ENCODE measurements around the gene SYNGR1.

SYNGR1 gene

GRCh38 chr22:39423976-39424375 is 74.2 kb downstream of the SYNGR1 start:
- H3K4me3 ChIP-seq (ENCODE audit: low read depth, low read length): no peak overlapping the region
- DNase-seq (ENCODE audit: low read depth): no peak
- no peak for TF ChIP-seq CTCF (IDR thresholded peaks at IDR 0.05; ENCODE audit: control insufficient read depth, extremely low read depth, insufficient read depth)

- no peak overlapping the region for H3K4me3 ChIP-seq (ENCODE audit: low read depth, low read length)
- no peak for TF ChIP-seq CTCF (IDR thresholded peaks at IDR 0.05; ENCODE audit: control insufficient read depth, extremely low read depth, insufficient read depth)
- no peak for DNase-seq (ENCODE audit: low read depth)
Measured at GRCh38 chr22:39426380-39427043, 76.7 kb downstream of the SYNGR1 start.

- no peak for TF ChIP-seq CTCF (IDR thresholded peaks at IDR 0.05; ENCODE audit: control insufficient read depth, extremely low read depth, insufficient read depth)
- no peak overlapping the region for H3K4me3 ChIP-seq (ENCODE audit: low read depth, low read length)
- DNase-seq (ENCODE audit: low read depth): no peak
Measured at GRCh38 chr22:39427751-39428596, 78.2 kb downstream of the SYNGR1 start.

GRCh38 chr22:39428597-39429071 is 78.8 kb downstream of the SYNGR1 start:
- H3K4me3 ChIP-seq (ENCODE audit: low read depth, low read length): no peak overlapping the region
- TF ChIP-seq CTCF (IDR thresholded peaks at IDR 0.05; ENCODE audit: control insufficient read depth, extremely low read depth, insufficient read depth): no peak
- no peak for DNase-seq (ENCODE audit: low read depth)

GRCh38 chr22:39429186-39429585 is 79.4 kb downstream of the SYNGR1 start:
- DNase-seq (ENCODE audit: low read depth): no peak
- no peak for TF ChIP-seq CTCF (IDR thresholded peaks at IDR 0.05; ENCODE audit: control insufficient read depth, extremely low read depth, insufficient read depth)
- no peak overlapping the region for H3K4me3 ChIP-seq (ENCODE audit: low read depth, low read length)

- TF ChIP-seq CTCF (IDR thresholded peaks at IDR 0.05; ENCODE audit: control insufficient read depth, extremely low read depth, insufficient read depth): no peak
- no peak for DNase-seq (ENCODE audit: low read depth)
- H3K4me3 ChIP-seq (ENCODE audit: low read depth, low read length): no peak overlapping the region
Measured at GRCh38 chr22:39429916-39430575, 80.3 kb downstream of the SYNGR1 start.
